DLD1 (cell line): ENCODE data around the gene PKDREJ.
"Not testable (repeated sequence)": the region's sequence is repeated elsewhere in the genome, so short reads cannot be mapped to it uniquely, and the experiment has no call there.

Experiments used
- in situ Hi-C: cut with HindIII; loops from 2 replicates; pipeline ENCODE4 v1.10.0; 2017; ENCODE audit warnings: low sequenced_read_pairs

PKDREJ gene

GRCh38 chr22:46263216-46263590, at the start of gene PKDREJ:
Gene PKDREJ (minus strand): TSS chr22:46263343. CDS start chr22:46263322, 21 bp downstream.
- in situ Hi-C loops: no loop called here

GRCh38 chr22:46312848-46313247, 49.7 kb upstream of the PKDREJ start:
- in situ Hi-C loops: not testable (repeated sequence)

- in situ Hi-C loops: no loop called here
Measured at GRCh38 chr22:46312056-46312455, 48.9 kb upstream of the PKDREJ start.

- in situ Hi-C loops: no loop called here
Measured at GRCh38 chr22:46309526-46310085, 46.5 kb upstream of the PKDREJ start.

GRCh38 chr22:46308283-46308988, 45.3 kb upstream of the PKDREJ start:
- in situ Hi-C loops: no loop called here

- in situ Hi-C loops: no loop called here
Measured at GRCh38 chr22:46303347-46303965, 40.3 kb upstream of the PKDREJ start.

- in situ Hi-C loops: no loop called here
Measured at GRCh38 chr22:46300491-46300890, 37.3 kb upstream of the PKDREJ start.

GRCh38 chr22:46299101-46299500, 36.0 kb upstream of the PKDREJ start:
- in situ Hi-C loops: no loop called here

GRCh38 chr22:46297151-46297812, 34.1 kb upstream of the PKDREJ start:
- in situ Hi-C loops: no loop called here

GRCh38 chr22:46296257-46297150, 33.4 kb upstream of the PKDREJ start, which contains the start of gene GTSE1:
Gene GTSE1 (plus strand): TSS chr22:46296870. CDS start chr22:46297401, 531 bp downstream.
- in situ Hi-C loops: no loop called here

GRCh38 chr22:46295277-46295971, 32.3 kb upstream of the PKDREJ start:
- in situ Hi-C loops: no loop called here

GRCh38 chr22:46294784-46295183, 31.6 kb upstream of the PKDREJ start:
- in situ Hi-C loops: no loop called here

- in situ Hi-C loops: no loop called here
Measured at GRCh38 chr22:46293577-46294260, 30.6 kb upstream of the PKDREJ start.

- in situ Hi-C loops: no loop called here
Measured at GRCh38 chr22:46292732-46293131, 29.6 kb upstream of the PKDREJ start.

- in situ Hi-C loops: no loop called here
Measured at GRCh38 chr22:46292173-46292572, 29.0 kb upstream of the PKDREJ start.

- in situ Hi-C loops: no loop called here
Measured at GRCh38 chr22:46290843-46291785, 28.0 kb upstream of the PKDREJ start.

GRCh38 chr22:46290121-46290842, 27.1 kb upstream of the PKDREJ start:
- in situ Hi-C loops: no loop called here
